OCI-LY1 (cell line): ENCODE results near the gene MYBBP1A.

Experiments
- EZH2 ChIP-seq: fragments of 200-600 bp; sonication (generic), shearing (Covaris generic); IDR thresholded peaks from 2 replicates; pipeline ENCODE4 v1.8.0; 2017; ENCODE audit warnings: borderline replicate concordance, mixed run types, mild to moderate bottlenecking, antibody characterized with exemption, low read length, moderate library complexity, mixed read lengths
- TF ChIP-seq, protein P1 (sequence below): fragments of 200-600 bp; sonication (generic), shearing (Covaris generic); IDR thresholded peaks from 2 replicates; pipeline ENCODE4 v1.5.1; 2017; ENCODE audit warnings: mild to moderate bottlenecking, antibody characterized with exemption, low read length, moderate library complexity, mixed read lengths

DNA sequence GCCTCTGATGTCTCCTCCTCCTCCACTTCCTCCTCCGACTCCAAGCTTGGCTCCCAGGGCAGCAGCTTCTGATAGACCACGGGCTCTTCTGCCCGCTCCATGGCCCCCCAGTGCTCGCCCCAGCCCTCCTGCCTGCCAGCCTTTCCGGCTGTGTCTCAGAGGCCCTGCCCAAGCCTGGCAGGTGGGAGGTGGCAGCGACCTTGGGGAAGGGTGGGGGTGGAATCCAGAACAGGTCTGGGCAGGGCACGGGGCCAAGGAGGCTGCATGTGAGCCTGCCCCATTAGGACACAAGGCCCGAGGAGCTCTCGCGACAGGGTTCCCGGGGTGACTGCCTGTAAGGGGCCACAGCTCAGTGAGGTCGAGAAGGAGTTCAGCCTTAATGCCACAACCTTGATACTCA is 5.2 kb upstream of the MYBBP1A start, which contains the start of gene GGT6:
- TF ChIP-seq, protein P1, sequence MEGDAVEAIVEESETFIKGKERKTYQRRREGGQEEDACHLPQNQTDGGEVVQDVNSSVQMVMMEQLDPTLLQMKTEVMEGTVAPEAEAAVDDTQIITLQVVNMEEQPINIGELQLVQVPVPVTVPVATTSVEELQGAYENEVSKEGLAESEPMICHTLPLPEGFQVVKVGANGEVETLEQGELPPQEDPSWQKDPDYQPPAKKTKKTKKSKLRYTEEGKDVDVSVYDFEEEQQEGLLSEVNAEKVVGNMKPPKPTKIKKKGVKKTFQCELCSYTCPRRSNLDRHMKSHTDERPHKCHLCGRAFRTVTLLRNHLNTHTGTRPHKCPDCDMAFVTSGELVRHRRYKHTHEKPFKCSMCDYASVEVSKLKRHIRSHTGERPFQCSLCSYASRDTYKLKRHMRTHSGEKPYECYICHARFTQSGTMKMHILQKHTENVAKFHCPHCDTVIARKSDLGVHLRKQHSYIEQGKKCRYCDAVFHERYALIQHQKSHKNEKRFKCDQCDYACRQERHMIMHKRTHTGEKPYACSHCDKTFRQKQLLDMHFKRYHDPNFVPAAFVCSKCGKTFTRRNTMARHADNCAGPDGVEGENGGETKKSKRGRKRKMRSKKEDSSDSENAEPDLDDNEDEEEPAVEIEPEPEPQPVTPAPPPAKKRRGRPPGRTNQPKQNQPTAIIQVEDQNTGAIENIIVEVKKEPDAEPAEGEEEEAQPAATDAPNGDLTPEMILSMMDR = no peak
- TF ChIP-seq EZH2 = no peak
